Calu3 (cell line): ENCODE data around the gene LITAFD. TPM values are rescaled to one million over a fixed set of nuclear protein-coding genes. Genes with fewer than 3 reads are reported as not detected.
"Not testable (repeated sequence)": the region's sequence is repeated elsewhere in the genome, so short reads cannot be mapped to it uniquely, and the experiment has no call there.

Experiments
- Bru-seq: library from RNA; stranded (reverse); fragments of 400-500 nt; gene quantifications from one replicate; lab custom pipeline; 2021; lab: Mats Ljungman, UMichigan
- BruChase-seq, 2 experiments: library from RNA; stranded (reverse); fragments of 400-500 nt; gene quantifications; one replicate each; lab custom pipeline; 2021; lab: Mats Ljungman, UMichigan
- BruUV-seq: library from RNA; stranded (reverse); fragments of 400-500 nt; replicated peaks from 2 replicates; lab custom pipeline; 2021; lab: Mats Ljungman, UMichigan
- CTCF ChIA-PET: fragments of 300-600 bp; sonication (Branson Sonifier 250); formaldehyde crosslinking; loops from one replicate; lab custom pipeline; 2022; ENCODE audit warnings: antibody characterized with exemption; lab: Charles Lee
- DNase-seq: peaks from one replicate; pipeline ENCODE4 v3.0.0; 2022
- H3K27ac Mint-ChIP-seq: one replicate; pipeline ENCODE4 v1.8.0; 2022; ENCODE audit warnings: mixed read lengths; ENCODE audit not compliant: unreplicated experiment
- H3K27me3 Mint-ChIP-seq: one replicate; pipeline ENCODE4 v1.8.0; 2022; ENCODE audit warnings: mixed read lengths; ENCODE audit not compliant: unreplicated experiment
- H3K36me3 Mint-ChIP-seq: one replicate; pipeline ENCODE4 v1.8.0; 2022; ENCODE audit warnings: mild to moderate bottlenecking, moderate library complexity, mixed read lengths; ENCODE audit not compliant: insufficient read depth, unreplicated experiment
- H3K4me1 Mint-ChIP-seq: one replicate; pipeline ENCODE4 v1.8.0; 2022; ENCODE audit warnings: mild to moderate bottlenecking, low read depth, mixed read lengths; ENCODE audit not compliant: unreplicated experiment
- H3K4me3 Mint-ChIP-seq: one replicate; pipeline ENCODE4 v1.8.0; 2022; ENCODE audit warnings: mild to moderate bottlenecking, low read depth, moderate library complexity, mixed read lengths; ENCODE audit not compliant: unreplicated experiment
- H3K9me3 Mint-ChIP-seq: one replicate; pipeline ENCODE4 v1.8.0; 2022; ENCODE audit warnings: low read depth, mixed read lengths; ENCODE audit not compliant: unreplicated experiment
- intact Hi-C: fragments of 100-400 bp; cut with micrococcal nuclease; formaldehyde crosslinking; loops from one replicate; pipeline ENCODE4 v1.10.0; 2022; ENCODE audit not compliant: unreplicated experiment
- long read RNA-seq: library from polyadenylated mRNA; stranded (forward); transcript quantifications from one replicate; pipeline ENCODE4 v2.0.0, GENCODE V29; 2022
- total RNA-seq: library from RNA; stranded (reverse); gene quantifications from 2 replicates; pipeline ENCODE4 v1.2.3, GENCODE V29; 2022
- TF ChIP-seq, protein P1 (sequence below): fragments of 200-600 bp; IDR thresholded peaks from one replicate; pipeline ENCODE4 v1.8.0; 2022; ENCODE audit warnings: antibody characterized with exemption; ENCODE audit not compliant: unreplicated experiment

LITAFD gene
- total RNA-seq, result not detected in 2 replicates
- Bru-seq, nascent RNA, result not detected
- percentile 11 among the genes with signal in this experiment for BruChase-seq, experiment 1, labeled RNA remaining after a 6-hour chase
- not detected for BruChase-seq, experiment 2, labeled RNA remaining after a 2-hour chase
- long read RNA-seq, result 0 reads

GRCh38 chr16:8882041-8882617 is at the start of gene LITAFD:
TSS of gene LITAFD (plus strand) at chr16:8882351. CDS start at chr16:8884356, 2,005 bp downstream.
- BruUV-seq, result no TSS peak
- H3K4me1 Mint-ChIP-seq, result peaks cover 41% of the 10 kb centered on the region
- no peak for DNase-seq
- H3K9me3 Mint-ChIP-seq, result no peaks in the 10 kb centered on the region
- TF ChIP-seq, protein P1, sequence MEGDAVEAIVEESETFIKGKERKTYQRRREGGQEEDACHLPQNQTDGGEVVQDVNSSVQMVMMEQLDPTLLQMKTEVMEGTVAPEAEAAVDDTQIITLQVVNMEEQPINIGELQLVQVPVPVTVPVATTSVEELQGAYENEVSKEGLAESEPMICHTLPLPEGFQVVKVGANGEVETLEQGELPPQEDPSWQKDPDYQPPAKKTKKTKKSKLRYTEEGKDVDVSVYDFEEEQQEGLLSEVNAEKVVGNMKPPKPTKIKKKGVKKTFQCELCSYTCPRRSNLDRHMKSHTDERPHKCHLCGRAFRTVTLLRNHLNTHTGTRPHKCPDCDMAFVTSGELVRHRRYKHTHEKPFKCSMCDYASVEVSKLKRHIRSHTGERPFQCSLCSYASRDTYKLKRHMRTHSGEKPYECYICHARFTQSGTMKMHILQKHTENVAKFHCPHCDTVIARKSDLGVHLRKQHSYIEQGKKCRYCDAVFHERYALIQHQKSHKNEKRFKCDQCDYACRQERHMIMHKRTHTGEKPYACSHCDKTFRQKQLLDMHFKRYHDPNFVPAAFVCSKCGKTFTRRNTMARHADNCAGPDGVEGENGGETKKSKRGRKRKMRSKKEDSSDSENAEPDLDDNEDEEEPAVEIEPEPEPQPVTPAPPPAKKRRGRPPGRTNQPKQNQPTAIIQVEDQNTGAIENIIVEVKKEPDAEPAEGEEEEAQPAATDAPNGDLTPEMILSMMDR, result no peak
- CTCF ChIA-PET, result no interaction called here
- H3K36me3 Mint-ChIP-seq, result peaks cover 32% of the 10 kb centered on the region
- no peak within 1 kb of the TSS for H3K4me3 Mint-ChIP-seq
- no peaks in the 10 kb centered on the region for H3K27me3 Mint-ChIP-seq
- intact Hi-C loops, result loop anchor here (5.0 kb wide), 1 partner anchor 85 kb away; the partner anchor contains the start of genes PMM2 and TMEM186
- H3K27ac Mint-ChIP-seq, result no peak within 1 kb of the TSS

GRCh38 chr16:8832717-8833105 is 49.4 kb upstream of the LITAFD start:
- no peak overlapping the region for H3K27ac Mint-ChIP-seq
- no peaks in the 10 kb centered on the region for H3K9me3 Mint-ChIP-seq
- no TSS peak for BruUV-seq
- H3K36me3 Mint-ChIP-seq, result peaks cover 36% of the 10 kb centered on the region
- intact Hi-C loops, result no loop called here
- TF ChIP-seq, protein P1, result no peak
- CTCF ChIA-PET, result no interaction called here
- no peak overlapping the region for H3K4me3 Mint-ChIP-seq
- no peaks in the 10 kb centered on the region for H3K27me3 Mint-ChIP-seq
- H3K4me1 Mint-ChIP-seq, result no peaks in the 10 kb centered on the region
- DNase-seq, result no peak

GRCh38 chr16:8836797-8837196 is 45.4 kb upstream of the LITAFD start:
- H3K27me3 Mint-ChIP-seq, H3K4me3 Mint-ChIP-seq, intact Hi-C loops, H3K27ac Mint-ChIP-seq, H3K9me3 Mint-ChIP-seq, CTCF ChIA-PET, BruUV-seq, H3K4me1 Mint-ChIP-seq, DNase-seq: not testable (repeated sequence)
- H3K36me3 Mint-ChIP-seq, result peaks cover 10% of the 10 kb centered on the region

DNA sequence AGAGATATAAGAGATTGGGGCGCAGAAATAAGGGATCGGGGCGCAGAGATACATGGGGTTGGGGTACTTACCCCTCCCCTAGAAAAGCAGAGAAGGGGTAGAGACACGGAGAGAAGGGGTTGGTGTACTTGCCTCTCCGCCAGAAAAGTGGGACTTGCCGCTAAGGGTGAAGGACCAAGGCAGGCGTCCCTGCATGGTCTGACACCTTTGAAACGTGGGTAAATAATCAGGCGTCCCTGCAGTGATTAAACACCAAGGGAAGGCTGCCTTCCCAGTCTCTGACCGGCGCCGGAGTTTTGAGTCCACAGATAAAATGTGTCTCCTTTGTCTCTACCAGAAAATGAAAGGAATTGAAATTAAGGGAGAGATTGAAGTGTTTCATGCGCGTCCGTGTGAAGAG is 44.6 kb upstream of the LITAFD start:
- H3K27ac Mint-ChIP-seq, DNase-seq, H3K4me1 Mint-ChIP-seq, H3K4me3 Mint-ChIP-seq, intact Hi-C loops, H3K9me3 Mint-ChIP-seq, BruUV-seq, H3K27me3 Mint-ChIP-seq, H3K36me3 Mint-ChIP-seq, CTCF ChIA-PET: not testable (repeated sequence)

DNA sequence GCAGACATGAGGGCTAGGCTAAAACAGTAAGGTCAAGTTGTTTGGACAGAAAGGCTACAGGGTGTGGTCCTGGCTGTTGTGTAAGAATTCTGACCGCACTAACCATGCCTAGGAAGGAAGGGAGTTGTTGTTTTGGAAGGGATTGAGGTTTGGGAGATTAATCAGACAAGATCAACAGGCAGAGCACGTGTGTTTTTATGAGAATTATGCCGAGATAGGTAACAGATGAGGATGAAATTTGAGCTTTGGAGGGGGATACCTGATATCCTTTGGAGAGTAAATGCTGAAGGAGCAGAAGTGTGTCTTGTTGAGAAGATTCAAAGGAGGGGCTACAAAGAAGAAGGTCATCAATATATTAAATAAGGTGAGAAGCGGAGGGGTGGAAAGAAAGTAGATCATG is 40.1 kb upstream of the LITAFD start:
- H3K36me3 Mint-ChIP-seq, H3K27ac Mint-ChIP-seq, BruUV-seq, H3K4me3 Mint-ChIP-seq, intact Hi-C loops, H3K4me1 Mint-ChIP-seq, CTCF ChIA-PET, H3K9me3 Mint-ChIP-seq, H3K27me3 Mint-ChIP-seq, DNase-seq: not testable (repeated sequence)

GRCh38 chr16:8843296-8843695 is 38.9 kb upstream of the LITAFD start:
- DNase-seq, intact Hi-C loops, H3K4me3 Mint-ChIP-seq, H3K4me1 Mint-ChIP-seq, H3K27me3 Mint-ChIP-seq, H3K9me3 Mint-ChIP-seq, BruUV-seq, CTCF ChIA-PET: not testable (repeated sequence)
- Mint-ChIP-seq H3K36me3 (peaks cover 20% of the 10 kb centered on the region), H3K27ac (peak overlapping the region; percentile 4)
